Raji (cell line): ENCODE measurements around the gene IQCK.

Source experiments
- POLR2A ChIP-seq: IDR thresholded peaks from 2 replicates; pipeline ENCODE4 v1.6.1; 2011; ENCODE audit warnings: low read depth, low read length, control low read depth; ENCODE audit not compliant: insufficient read depth

Gene IQCK

GRCh38 chr16:19841184-19841583, 123.1 kb downstream of the IQCK start:
- no peak for TF ChIP-seq POLR2A

GRCh38 chr16:19842426-19843157, 124.5 kb downstream of the IQCK start:
- no peak for TF ChIP-seq POLR2A

GRCh38 chr16:19843371-19843770, 125.3 kb downstream of the IQCK start:
- TF ChIP-seq POLR2A: no peak

- no peak for TF ChIP-seq POLR2A
Measured at GRCh38 chr16:19844945-19845641, 127.0 kb downstream of the IQCK start.

- no peak for TF ChIP-seq POLR2A
Measured at GRCh38 chr16:19846436-19846835, 128.4 kb downstream of the IQCK start.

GRCh38 chr16:19848756-19849155, 130.7 kb downstream of the IQCK start:
- TF ChIP-seq POLR2A: no peak

GRCh38 chr16:19850131-19850817, 132.2 kb downstream of the IQCK start:
- TF ChIP-seq POLR2A: no peak

- no peak for TF ChIP-seq POLR2A
Measured at GRCh38 chr16:19851476-19851875, 133.4 kb downstream of the IQCK start.

GRCh38 chr16:19853132-19853741, 135.2 kb downstream of the IQCK start:
- no peak for TF ChIP-seq POLR2A

- TF ChIP-seq POLR2A: no peak
Measured at GRCh38 chr16:19853742-19854542, 135.9 kb downstream of the IQCK start.

- TF ChIP-seq POLR2A: no peak
Measured at GRCh38 chr16:19854543-19854876, 136.4 kb downstream of the IQCK start.

- no peak for TF ChIP-seq POLR2A
Measured at GRCh38 chr16:19856120-19856519, 138.0 kb downstream of the IQCK start.

GRCh38 chr16:19857593-19858339, 139.7 kb downstream of the IQCK start:
- TF ChIP-seq POLR2A: no peak

GRCh38 chr16:19858340-19859018, 140.4 kb downstream of the IQCK start:
- no peak for TF ChIP-seq POLR2A

GRCh38 chr16:19859166-19859565, 141.1 kb downstream of the IQCK start:
- TF ChIP-seq POLR2A: no peak
